Cardiac muscle cell (in vitro differentiated cells and primary cell): ENCODE results near the gene MAMSTR. TPM values are rescaled to one million over a fixed set of nuclear protein-coding genes. Genes with fewer than 3 reads are reported as not detected.
"Not testable (repeated sequence)": the region's sequence is repeated elsewhere in the genome, so short reads cannot be mapped to it uniquely, and the experiment has no call there.

Experiments
- DNase-seq, 2 donors: peaks; one replicate each; pipeline versions ENCODE4 v3.0.0 to v3.0.0-alpha.2; 2010 to 2017; ENCODE audit warnings: low read depth in 1 of 2, low spot score in 1 of 2
- H3K27ac ChIP-seq: fragments of 200-600 bp; sonication (generic); 2 replicates; pipeline ENCODE4 v1.5.1; 2016
- H3K27me3 ChIP-seq: fragments of 200-600 bp; sonication (generic); 2 replicates; pipeline ENCODE4 v1.6.0; 2016; ENCODE audit warnings: control low read depth
- H3K36me3 ChIP-seq: fragments of 200-600 bp; sonication (generic); 2 replicates; pipeline ENCODE4 v1.5.1; 2016; ENCODE audit warnings: control low read depth
- H3K4me1 ChIP-seq: fragments of 200-600 bp; sonication (generic); 2 replicates; pipeline ENCODE4 v1.8.1; 2017; ENCODE audit warnings: low read depth, mild to moderate bottlenecking, mixed run types
- H3K4me3 ChIP-seq: fragments of 200-600 bp; sonication (generic); 2 replicates; pipeline ENCODE4 v1.5.1; 2016; ENCODE audit warnings: mild to moderate bottlenecking
- H3K9me3 ChIP-seq: fragments of 200-600 bp; sonication (generic); 2 replicates; pipeline ENCODE4 v1.5.1; 2017; ENCODE audit warnings: low read depth, mild to moderate bottlenecking, control low read depth
- CTCF ChIP-seq: IDR thresholded peaks from 2 replicates; pipeline ENCODE4 v1.5.1; 2012; ENCODE audit warnings: low read depth, mild to moderate bottlenecking, low read length
- polyA plus RNA-seq: library from polyadenylated mRNA; unstranded; fragments of >200 nt; fragmentation: Nextera tagmentation; extraction: Ambion mirVana; gene quantifications from 2 replicates; pipeline ENCODE4 v1.2.1, GENCODE V29; 2016
- total RNA-seq: library from RNA; depleted of rRNA; stranded (reverse); fragments of >200 nt; gene quantifications from 2 replicates; pipeline ENCODE4 v1.2.3, GENCODE V29; 2016

Gene MAMSTR
- total and polyA plus RNA-seq, 2 experiments from 2014 or later, result 4.7 to 6.3 TPM

- Histone ChIP-seq H3K27me3 (no peaks in the 10 kb centered on the region), H3K36me3 (no peaks in the 10 kb centered on the region), H3K27ac (no peak overlapping the region), H3K4me1 (peaks cover 3% of the 10 kb centered on the region), H3K9me3 (no peaks in the 10 kb centered on the region), H3K4me3 (no peak overlapping the region)
- no peak for TF ChIP-seq CTCF
- peak; percentile 66 to 98 for DNase-seq
These were observed 5.5 kb upstream of the MAMSTR start for GRCh38 chr19:48724796-48725753.

GRCh38 chr19:48722196-48722708, 2.7 kb upstream of the MAMSTR start:
- peaks cover 16% of the 10 kb centered on the region for H3K4me1 ChIP-seq
- H3K27me3 ChIP-seq, result no peaks in the 10 kb centered on the region
- no peak overlapping the region for H3K4me3 ChIP-seq
- no peak for DNase-seq
- TF ChIP-seq CTCF, result no peak
- no peak overlapping the region for H3K27ac ChIP-seq
- no peaks in the 10 kb centered on the region for H3K9me3 ChIP-seq
- no peaks in the 10 kb centered on the region for H3K36me3 ChIP-seq

GRCh38 chr19:48720613-48721296, 1.2 kb upstream of the MAMSTR start:
- Histone ChIP-seq H3K4me1 (peaks cover 22% of the 10 kb centered on the region), H3K27ac (peak overlapping the region; percentile 60), H3K27me3 (no peaks in the 10 kb centered on the region), H3K4me3 (peak overlapping the region; percentile 65), H3K36me3 (no peaks in the 10 kb centered on the region), H3K9me3 (no peaks in the 10 kb centered on the region)
- no peak for TF ChIP-seq CTCF
- DNase-seq, result peak; percentile 100

- Histone ChIP-seq H3K4me1 (peaks cover 22% of the 10 kb centered on the region), H3K36me3 (no peaks in the 10 kb centered on the region), H3K27ac (peak overlapping the region; percentile 60), H3K9me3 (no peaks in the 10 kb centered on the region), H3K4me3 (peak overlapping the region; percentile 65), H3K27me3 (no peaks in the 10 kb centered on the region)
- DNase-seq, result no peak
- TF ChIP-seq CTCF, result no peak
These were observed 707 bp upstream of the MAMSTR start for GRCh38 chr19:48720251-48720612.

- Histone ChIP-seq H3K27me3 (no peaks in the 10 kb centered on the region), H3K4me1 (peaks cover 26% of the 10 kb centered on the region), H3K27ac (peak overlapping the region; percentile 11), H3K4me3 (no peak overlapping the region), H3K9me3 (no peaks in the 10 kb centered on the region), H3K36me3 (no peaks in the 10 kb centered on the region)
- DNase-seq, result no peak
- no peak for TF ChIP-seq CTCF
These were observed 754 bp downstream of the MAMSTR start for GRCh38 chr19:48718711-48719231.

GRCh38 chr19:48718106-48718505, 1.4 kb downstream of the MAMSTR start:
- not testable (repeated sequence) for H3K27ac ChIP-seq, H3K36me3 ChIP-seq, H3K27me3 ChIP-seq, H3K9me3 ChIP-seq, DNase-seq, H3K4me3 ChIP-seq
- H3K4me1 ChIP-seq, result peaks cover 26% of the 10 kb centered on the region
